MV-4-11 (cell line): ENCODE data around the gene NMT1.
"Not testable (repeated sequence)": the region's sequence is repeated elsewhere in the genome, so short reads cannot be mapped to it uniquely, and the experiment has no call there.

Source experiments
- DNase-seq: peaks from one replicate; lab custom pipeline; 2025; lab: John Stamatoyannopoulos, UW

The NMT1 gene

DNA sequence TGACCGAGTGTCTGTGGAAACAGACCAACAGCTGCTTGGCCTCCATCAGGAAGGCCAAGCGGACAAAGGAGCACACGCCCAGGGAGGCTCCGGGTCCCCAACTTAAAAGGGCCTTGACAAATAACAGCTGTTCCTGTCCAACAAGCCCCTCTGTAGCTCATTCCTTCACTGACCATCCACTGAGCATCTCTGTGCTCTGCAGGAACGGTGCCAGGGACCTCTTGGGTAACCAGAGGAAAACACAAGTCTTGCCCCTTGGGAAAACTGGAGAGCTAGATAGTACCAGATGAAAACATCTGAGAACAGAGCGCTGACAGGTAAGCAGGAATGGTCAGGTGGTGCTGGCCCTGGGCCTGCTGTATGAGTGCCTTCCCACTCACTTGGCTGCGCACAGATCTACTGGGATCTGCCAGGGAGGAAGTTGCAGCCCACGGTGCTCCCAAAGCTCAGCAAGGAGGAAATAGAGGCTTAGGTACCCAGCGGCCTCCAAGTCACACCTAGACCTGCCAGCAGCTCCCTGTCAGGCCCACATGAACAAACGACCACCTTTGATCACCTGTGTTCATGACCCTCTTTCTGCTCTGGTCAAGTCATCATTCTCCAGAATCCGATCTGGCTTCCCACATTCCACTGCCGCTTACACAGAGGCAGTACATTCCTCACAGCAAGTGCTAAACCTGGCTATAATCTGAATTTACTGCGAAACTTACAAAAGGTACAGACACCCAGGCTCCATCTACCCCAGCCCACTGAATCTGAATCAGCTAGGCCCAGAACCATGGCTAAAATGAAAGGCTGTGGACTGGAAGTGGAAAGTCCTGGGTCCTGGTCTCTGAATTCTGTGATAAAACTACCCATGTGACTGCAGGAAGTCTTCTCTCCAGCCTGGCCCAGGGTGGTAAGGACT is 22.1 kb upstream of the NMT1 start:
- DNase-seq: no peak

DNA sequence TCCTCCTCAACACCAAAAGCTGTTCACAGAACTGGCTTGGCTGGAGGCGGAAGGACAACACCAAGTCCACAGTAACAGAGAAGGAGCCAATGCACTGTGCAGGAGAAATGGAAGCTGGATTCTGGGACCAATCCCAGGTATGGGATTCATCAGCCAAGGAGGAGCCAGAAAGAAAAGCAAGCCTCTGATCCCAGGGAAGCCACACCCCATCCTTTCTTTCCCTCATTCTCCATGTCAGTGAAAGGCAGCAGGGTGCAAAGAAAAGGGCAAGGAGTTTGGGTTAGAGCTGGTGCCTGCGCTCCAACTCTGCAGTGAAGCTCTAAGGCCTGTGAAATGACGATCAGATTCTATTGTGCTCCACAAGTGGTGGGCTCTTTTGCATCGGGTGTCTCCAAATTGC is 20.7 kb upstream of the NMT1 start:
- DNase-seq: no peak

DNA sequence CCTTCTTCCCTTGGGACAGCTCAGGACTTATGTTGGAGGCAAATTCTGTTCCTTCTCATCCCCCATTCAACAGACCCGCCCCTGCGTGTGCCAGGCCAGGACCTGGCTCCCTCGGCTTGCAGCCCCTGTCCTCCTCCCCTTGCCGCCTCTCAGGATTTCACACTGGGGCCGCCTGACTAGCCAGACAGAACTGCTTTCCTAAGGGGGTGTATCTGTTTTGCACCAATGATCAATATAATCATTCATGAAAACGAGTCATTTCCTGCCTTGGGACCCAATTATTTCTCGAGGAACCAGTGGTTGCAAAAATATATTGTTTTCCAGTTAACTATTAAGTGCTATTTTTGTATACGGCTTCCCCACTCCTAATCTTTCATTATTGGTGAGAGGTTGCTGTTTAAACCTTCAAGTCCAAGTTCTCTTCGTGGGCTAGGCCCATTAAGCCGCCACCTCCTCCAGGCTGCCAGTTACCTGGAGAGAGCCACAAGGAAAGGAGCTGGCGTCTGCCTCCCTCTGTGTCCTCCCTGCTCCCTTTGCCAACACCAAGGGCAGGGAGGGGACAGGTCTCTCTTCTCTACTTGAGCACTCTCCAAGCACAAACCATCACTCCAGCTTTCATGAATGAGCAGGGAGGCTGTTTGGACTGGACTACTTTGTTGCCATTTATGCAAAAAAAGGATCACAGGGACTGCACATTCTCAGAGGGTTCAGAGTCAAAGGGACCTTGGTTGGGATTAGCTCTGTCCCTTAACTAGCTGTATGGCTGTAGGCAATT is 18.6 kb upstream of the NMT1 start:
- DNase-seq: no peak

DNA sequence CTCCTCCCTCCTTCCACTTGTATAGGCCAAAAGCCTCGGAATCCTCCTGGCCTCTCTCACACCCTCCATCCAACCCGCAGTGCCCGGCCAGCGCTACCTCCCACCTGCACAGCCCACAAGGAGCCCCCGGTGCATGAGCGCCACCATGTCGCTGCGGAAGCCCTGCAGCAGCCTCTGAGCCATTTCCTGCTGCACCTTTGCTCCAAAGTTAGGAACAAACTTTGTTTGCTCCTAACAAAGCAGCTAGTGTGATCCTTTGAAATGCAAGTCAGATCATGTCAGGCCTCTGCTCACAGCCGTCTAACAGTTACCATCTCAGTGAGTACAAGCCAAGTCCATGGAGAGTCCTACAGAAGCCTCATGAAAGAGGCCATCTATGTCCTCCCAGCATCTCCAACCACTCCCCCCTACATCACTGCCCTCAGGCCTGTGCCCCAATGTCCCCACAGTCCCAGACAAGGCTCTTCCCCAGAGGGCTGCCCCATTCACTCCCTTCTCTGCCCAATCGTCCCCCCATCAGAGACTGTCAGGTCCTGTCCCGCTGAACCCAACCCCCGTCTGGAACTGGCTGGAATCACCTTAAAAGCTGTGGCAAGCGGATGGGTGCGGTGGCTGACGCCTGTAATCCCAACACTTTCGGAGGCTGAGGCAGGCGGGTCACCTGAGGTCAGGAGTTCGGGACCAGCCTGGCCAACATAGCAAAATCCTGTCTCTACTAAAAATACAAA is 17.1 kb upstream of the NMT1 start:
- no peak for DNase-seq

DNA sequence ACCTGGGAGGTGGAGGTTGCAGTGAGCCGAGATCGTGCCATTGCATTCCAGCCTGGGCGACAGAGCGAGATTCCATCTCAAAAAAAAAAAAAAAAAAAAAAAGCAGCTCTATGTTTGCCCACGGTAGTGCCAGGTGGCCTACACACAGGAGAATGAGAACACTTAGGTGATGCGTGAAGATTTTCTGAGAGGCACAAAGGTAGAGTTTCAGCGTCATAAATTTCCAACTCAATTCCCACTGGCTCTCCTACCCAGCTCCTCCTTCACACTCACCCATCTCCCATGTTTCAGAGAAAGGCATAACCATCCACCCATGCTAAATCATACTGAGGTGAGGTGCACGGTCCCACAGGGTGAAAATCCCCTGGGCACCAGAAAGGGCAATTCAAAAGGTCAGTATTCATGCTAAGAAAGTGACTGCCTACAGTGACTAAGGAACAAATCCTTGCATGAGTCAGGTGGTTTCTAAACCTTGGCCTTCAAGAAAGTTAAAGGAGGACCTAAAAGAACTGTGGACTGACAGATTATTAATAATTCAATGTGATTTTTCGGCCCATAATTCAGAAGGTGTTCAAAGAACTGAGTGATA is 14.5 kb upstream of the NMT1 start:
- DNase-seq: no peak

DNA sequence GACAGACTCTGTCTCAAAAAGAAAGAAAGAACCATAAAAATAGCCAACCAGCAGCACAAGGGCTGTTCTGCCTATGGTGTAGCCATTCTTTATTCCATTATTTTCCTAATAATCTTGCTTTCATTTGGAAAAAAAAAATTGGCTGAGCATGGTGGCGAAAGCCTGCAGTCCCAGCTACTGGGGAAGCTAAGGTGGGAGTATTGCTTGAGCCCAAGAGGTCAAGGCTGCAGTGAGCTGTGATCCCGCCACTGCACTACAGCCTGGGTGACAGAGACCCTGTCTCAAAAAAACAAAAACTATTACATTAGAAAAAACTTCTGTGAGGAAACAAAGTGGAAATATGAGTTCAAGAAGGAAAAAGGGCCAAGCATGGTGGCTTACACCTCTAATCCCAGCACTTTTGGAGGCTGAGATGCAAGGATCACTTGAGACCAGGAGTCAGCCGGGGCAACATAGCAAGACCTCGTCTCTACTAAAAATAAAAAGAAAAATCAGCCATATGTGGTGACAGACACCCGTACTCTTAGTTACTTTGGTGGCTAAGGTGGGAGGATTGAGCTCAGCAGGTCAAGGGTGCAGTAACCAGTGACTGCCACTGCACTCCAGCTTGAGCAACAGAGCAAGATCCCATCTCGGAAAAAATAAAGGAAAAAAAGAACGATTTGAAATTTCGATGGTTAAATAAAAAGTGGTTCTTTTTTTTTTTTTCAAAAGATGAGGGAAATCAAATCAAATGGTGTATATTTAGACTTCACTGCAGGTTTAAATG is 12.1 kb upstream of the NMT1 start:
- no peak for DNase-seq

DNA sequence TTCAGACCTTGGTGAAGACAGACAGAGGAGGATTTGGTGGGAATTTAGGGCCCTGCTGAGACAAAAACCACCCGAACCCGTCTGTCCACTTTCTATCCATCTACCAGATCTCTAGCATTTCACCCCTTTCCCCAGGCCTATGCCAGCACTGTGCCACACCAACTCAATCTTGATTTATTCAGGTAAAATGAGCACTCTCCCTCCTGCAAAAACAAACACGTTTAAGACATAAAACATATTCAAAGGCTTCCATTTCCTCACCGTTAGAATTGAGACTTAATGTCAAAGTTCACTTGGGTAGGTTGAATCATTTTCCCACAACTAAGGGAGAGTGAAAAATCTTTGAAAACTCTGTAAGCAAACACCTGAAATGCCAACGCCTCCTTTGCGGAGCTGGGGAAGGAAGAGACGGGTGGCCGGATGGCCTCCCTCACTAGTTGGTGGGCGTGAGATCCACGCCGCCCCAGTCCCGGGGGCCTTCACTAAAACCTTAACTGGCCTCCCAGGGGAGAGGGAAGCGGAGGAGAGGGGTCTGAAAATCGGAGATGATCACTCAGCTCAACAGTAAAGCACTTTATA is 10.5 kb upstream of the NMT1 start:
- no peak for DNase-seq

DNA sequence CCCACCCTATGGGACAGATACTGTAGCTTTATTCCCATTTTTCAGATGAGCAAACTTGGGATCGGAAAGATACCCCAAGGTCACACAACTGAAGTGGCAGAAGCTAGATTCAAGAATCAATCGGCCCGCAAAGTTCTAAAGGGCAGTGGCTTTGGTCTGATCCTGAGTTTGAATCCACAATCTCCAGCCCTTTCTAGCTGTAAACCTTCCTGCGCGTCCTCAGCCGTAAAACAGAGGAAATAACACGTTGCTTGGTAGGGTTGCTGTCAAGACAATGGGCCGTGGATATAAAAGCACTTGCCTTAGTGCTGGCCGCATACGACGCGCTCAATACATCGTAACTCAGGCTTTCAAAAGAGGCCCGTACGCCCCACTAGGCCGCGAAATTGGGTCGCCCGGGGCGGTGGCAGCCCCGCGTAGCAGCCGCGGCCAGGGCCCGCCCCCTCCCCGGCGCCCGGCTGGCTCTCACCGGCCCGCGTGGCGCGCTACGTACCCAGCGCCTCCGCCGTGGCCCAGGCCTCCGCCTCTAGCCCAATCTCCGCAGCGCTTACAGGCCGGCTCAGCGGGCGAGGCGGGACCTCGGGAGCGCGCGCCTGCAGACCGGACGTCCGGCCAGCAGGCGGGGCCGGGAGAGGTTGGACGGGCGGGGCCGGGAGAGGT is 9.9 kb upstream of the NMT1 start, which contains the start of gene DCAKD:
DCAKD (minus strand) TSS at position 573 of the 660 bp plus-strand sequence. CDS start 16,747 bp downstream, outside the sequence.
- DNase-seq: peak; percentile 83

DNA sequence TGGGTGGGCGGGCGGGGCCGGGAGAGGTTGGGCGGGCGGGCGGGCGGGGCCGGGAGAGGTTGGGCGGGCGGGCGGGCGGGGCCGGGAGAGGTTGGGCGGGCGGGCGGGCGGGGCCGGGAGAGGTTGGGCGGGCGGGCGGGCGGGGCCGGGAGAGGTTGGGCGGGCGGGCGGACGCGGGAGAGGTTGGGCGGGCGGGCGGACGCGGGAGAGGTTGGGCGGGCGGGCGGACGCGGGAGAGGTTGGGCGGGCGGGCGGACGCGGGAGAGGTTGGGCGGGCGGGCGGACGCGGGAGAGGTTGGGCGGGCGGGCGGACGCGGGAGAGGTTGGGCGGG is 9.4 kb upstream of the NMT1 start:
- not testable (repeated sequence) for DNase-seq

DNA sequence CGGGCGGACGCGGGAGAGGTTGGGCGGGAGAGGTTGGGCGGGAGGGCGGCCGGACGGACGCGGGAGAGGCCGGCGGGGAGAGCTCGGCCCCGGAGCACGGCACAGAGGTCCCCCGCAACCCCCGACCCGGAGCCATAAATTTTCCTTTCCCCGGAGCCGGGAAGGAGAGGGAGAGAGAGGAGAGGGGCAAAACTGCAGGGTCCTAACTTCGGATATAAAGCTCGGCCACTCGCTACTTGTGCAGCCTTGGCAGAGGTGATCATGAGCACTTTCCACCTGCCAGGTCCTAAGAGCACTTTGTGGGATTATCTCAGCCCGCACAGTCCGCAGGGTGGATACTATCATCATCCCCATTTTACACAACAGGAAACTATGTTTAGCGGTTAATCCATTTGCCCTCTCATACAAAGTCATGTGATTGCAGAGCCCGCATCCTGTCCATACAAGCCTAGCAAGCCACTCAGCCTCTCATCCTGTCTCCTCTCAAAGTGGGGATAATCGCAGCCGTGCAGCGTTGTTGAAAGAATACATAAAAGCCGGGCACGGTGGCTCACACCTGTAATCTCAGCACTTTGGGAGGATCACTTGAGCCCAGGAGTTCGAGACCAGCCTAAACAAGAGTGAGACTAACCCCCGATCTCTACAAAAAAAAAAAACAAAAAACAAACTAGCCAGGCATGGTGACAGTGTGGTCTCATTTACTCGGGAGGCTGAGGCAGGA is 8.9 kb upstream of the NMT1 start:
- DNase-seq: peak; percentile 82

DNA sequence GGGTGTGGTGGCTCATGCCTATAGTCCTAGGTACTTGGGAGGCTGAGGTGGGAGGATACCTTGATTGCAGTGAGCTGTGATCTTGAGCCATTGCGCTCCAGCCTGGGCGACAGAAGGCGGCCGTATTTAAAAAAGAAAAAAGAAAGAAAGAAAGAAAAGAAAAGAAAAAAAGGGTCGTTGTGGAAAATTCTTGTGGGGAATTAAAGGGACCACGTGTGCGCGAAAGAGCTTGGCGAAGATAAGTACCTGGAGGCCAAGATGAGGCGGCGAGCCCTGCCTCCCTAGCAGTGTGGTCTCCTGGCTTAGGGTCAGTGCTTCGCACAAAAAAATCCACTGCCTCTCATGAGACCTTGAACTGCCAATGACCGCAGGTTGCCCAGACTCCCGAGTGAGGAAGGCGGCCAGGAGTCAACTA is 728 bp upstream of the NMT1 start:
- no peak for DNase-seq

DNA sequence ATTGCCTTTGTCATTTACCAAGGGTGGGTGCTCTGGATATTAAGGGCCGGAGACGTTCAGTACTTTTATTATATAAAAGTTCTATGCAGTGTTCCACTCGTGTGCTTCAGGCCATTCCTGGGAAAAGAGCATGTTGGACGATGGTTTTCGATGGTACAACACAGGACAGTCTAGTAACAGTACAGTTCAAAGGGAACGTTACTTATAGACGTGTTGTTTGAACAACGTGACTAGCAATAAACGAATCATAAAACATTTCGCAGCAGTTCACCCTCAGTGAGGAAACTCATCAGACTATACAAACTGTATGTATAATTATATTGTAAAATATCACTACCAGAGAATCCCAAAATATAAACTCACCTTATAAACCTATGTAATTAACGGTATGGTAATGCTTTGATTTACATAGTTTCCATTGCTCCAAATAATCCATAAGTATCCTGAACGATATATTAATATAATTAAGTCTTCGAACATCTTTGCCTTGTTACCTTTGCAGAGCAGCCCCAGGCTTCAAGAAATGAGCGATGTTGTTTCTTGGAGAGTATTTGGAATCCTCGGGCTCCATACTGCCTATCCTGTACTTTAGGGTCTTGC is 589 bp downstream of the NMT1 start:
- no peak for DNase-seq

DNA sequence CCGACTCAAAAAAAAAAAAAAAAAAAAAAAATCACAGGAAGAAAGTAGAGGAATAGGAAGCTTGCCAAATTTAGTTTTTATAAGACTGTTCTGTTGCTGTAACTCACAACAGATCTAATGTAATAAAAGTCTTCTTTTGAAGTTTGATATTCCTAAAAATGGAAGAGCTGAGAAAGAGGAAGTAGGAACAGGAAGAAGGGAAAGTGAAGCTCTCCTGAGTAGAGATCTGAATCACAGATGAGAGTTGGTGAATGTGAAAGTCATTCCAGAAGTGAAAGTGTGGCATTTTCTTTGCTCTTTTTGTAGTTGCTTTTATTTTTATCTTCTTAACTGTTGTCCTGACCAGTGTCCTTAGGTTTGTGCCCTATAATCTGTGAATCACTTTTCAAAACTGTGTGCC is 2.1 kb downstream of the NMT1 start:
- DNase-seq: peak; percentile 88

DNA sequence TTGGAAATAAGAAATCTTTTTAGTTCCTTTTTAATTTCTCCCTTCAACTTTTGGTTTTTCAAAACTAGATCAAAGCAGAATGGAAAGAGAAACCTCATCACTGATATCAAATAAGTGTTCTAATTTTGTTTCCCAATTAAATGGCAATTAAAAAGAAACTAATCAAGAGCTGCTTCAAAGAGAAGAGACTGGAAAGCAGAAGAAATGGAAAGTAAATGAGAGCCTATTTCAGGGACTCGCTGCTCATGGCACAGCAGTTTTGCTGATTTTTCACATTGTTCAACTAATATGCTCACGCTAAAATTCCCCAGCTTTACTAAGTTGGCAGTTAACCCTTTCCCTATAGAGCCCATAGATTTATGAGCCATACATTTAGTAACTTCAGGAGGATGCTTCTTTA is 6.5 kb downstream of the NMT1 start:
- DNase-seq: no peak

DNA sequence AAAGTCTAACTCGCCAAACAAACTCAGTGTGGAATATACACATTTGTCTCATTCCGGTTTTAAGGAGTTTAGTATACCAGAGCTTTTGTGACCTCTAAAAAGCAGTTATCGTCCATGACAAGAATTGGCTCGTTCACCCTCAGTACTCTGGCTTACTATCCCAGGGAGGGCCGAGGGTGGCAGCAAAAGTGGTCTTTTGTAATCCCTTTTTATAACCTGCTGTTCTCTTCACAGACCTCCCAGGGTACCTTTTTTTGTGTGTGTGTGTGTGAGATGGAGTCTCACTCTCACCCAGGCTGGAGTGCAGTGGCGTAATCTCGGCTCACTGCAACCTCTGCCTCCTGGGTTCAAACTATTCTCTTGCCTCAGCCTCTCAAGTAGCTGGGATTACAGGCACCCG is 8.9 kb downstream of the NMT1 start:
- DNase-seq: no peak

DNA sequence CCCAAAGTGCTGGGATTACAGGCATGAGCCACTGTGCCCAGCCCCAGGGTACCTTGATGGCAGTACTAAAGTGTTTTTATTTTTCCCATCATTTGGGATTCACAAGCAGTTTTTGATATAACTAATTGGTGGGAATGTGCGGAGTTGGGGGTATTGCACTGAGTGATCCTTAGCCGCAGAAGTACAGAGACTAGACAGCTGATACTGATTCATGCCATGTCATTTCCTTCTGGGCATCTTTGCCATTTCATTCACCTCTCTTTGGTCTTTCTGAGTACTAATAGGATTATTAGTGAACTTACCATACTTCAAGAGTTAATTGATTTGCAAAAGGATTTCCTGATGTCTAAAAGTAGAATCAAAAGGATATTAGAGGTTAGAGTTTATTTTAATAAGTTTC is 9.7 kb downstream of the NMT1 start:
- DNase-seq: no peak

DNA sequence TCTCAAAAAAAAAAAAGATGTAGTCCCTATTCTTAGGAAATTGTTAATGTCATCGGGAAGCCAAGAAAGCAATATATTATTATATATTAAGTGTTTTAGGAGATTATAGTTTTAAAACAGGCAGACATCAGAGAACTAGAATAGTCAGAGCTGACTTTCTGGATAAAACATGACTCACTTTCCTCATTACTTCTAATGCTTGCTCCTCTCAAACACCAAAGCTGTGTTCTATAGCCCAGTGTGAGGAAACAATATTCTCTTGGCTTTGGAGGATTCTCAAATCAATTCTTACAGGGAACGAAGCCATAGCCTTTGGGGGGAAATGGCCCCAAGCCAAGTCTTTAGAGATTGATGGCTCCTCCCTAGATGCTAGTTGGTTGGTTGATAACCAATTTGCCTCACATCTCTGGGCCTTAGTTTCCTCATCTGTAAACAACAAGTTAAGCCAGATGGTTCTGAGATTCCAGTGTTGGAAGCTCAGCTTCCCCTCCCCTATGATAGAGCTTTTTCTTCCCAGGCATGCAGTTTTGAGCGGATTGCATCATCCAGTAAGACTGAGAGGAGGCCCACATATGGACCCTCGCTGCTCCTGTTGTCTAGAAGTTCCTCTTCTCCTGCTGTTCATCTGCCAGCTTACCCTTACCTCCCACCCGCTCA is 12.4 kb downstream of the NMT1 start:
- peak; percentile 68 for DNase-seq

DNA sequence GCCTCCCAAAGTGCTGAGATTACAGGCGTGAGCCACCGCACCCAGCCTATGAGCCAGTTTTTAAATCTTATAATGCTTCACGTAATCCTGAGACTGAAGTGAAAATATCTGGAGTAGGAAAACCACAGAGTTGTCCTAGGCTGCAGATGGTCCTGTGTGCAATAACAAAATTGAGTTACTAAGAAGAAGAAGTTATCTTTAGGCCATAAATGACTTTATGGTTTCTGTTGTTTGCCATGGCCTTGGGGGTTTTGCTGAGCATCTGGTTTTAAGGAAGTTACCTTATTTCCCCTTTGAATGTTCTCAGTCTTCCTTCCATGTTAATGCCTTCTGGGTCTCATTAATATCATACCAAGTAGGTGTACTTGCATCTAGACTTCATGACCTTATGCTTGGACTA is 16.5 kb downstream of the NMT1 start:
- DNase-seq: peak; percentile 99
